A549 (cell line): ENCODE measurements around the gene CCT8. TPM values are rescaled to one million over a fixed set of nuclear protein-coding genes. Genes with fewer than 3 reads are reported as not detected.

Experiments
- ATAC-seq, 2 experiments: fragments of 200-7000 bp in 1 of 2; fragments of >200 bp in 1 of 2; cut with Nextera tagmentation in 1 of 2; cut with Tn5 transposase in 1 of 2; 3 replicates each; pipeline versions ENCODE4 v1.8.0 to v1.9.1; 2018 to 2020; ENCODE audit warnings: mild to moderate bottlenecking in 1 of 2, moderate library complexity in 1 of 2
- CTCF ChIA-PET: fragments of 300-600 bp; sonication (Branson Sonifier 250); formaldehyde crosslinking; extraction: SDS; loops from one replicate; lab custom pipeline; 2021; ENCODE audit warnings: antibody characterized with exemption, inconsistent platforms; lab: Yijun Ruan, JAX
- POLR2A ChIA-PET: fragments of 350-600 bp; formaldehyde crosslinking; extraction: SDS; loops from one replicate; lab custom pipeline; 2021; ENCODE audit warnings: antibody characterized with exemption, inconsistent platforms; lab: Yijun Ruan, JAX
- DNase-seq, 2 experiments: peaks; one replicate each; pipeline versions ENCODE4 v3.0.0 to v3.0.0-alpha.2; 2011 to 2016; ENCODE audit warnings: low read depth in 1 of 2, low spot score in 1 of 2
- FAIRE-seq: peaks from 2 replicates; lab custom pipeline; 2011; peaks lifted over from hg19 to GRCh38; lab: Jason Lieb, UNC
- H3K27ac ChIP-seq, 2 experiments: fragments of >200 bp; sonication (Bioruptor Twin); formaldehyde crosslinking; 3 replicates each; pipeline ENCODE4 v1.5.1; 2016 to 2017
- H3K4me1 ChIP-seq: fragments of >200 bp; sonication (Bioruptor Twin); formaldehyde crosslinking; 3 replicates; pipeline ENCODE4 v1.6.1; 2016
- H3K4me2 ChIP-seq: fragments of >200 bp; sonication (Bioruptor Twin); formaldehyde crosslinking; 3 replicates; pipeline ENCODE4 v1.6.1; 2016
- H3K4me3 ChIP-seq: fragments of >200 bp; sonication (Bioruptor Twin); formaldehyde crosslinking; 3 replicates; pipeline ENCODE4 v1.5.1; 2016
- H3K9me3 ChIP-seq: fragments of >200 bp; sonication (Bioruptor Twin); formaldehyde crosslinking; 3 replicates; pipeline ENCODE4 v1.6.1; 2016
- BCL3 ChIP-seq: fragments of >200 bp; sonication (Bioruptor Twin); formaldehyde crosslinking; IDR thresholded peaks from 3 replicates; pipeline ENCODE4 v1.6.1; 2016
- BHLHE40 ChIP-seq: IDR thresholded peaks from 2 replicates; pipeline ENCODE4 v1.6.1; 2012; ENCODE audit warnings: low read depth, low read length, inconsistent platforms
- CEBPB ChIP-seq, 2 experiments: fragments of >200 bp in 1 of 2; sonication (Bioruptor Twin) in 1 of 2; formaldehyde crosslinking in 1 of 2; IDR thresholded peaks; 2 replicates each; pipeline ENCODE4 v1.6.1; 2012 to 2016
- CHD4 ChIP-seq: fragments of 200-600 bp; sonication (generic); IDR thresholded peaks from 2 replicates; pipeline ENCODE4 v1.6.1; 2016; ENCODE audit warnings: antibody characterized with exemption, mild to moderate bottlenecking, borderline replicate concordance
- CTCF ChIP-seq: fragments of >200 bp; sonication (Bioruptor Twin); formaldehyde crosslinking; IDR thresholded peaks from 3 replicates; pipeline ENCODE4 v1.5.1; 2016
- EHF ChIP-seq: fragments of 250-450 bp; sonication (Bioruptor Pico); IDR thresholded peaks from 2 replicates; pipeline ENCODE4 v1.5.0; 2020; ENCODE audit warnings: mild to moderate bottlenecking
- EHMT2 ChIP-seq: fragments of 200-600 bp; sonication (generic); IDR thresholded peaks from 2 replicates; pipeline ENCODE4 v1.6.1; 2016; ENCODE audit warnings: antibody characterized with exemption, low read depth, mild to moderate bottlenecking, moderate library complexity
- ELK1 ChIP-seq: fragments of 150-350 bp; IDR thresholded peaks from 2 replicates; pipeline ENCODE4 v1.6.1; 2014; ENCODE audit warnings: low read depth, mild to moderate bottlenecking, low read length
- ESRRA ChIP-seq: fragments of 150-350 bp; IDR thresholded peaks from 2 replicates; pipeline ENCODE4 v1.6.1; 2014; ENCODE audit warnings: mild to moderate bottlenecking, low read length, borderline replicate concordance
- FOSB ChIP-seq: fragments of 250-450 bp; sonication (Bioruptor Pico); IDR thresholded peaks from 2 replicates; pipeline ENCODE4 v1.5.0; 2020; ENCODE audit warnings: mild to moderate bottlenecking, moderate library complexity
- HDAC2 ChIP-seq: fragments of 200-600 bp; sonication (generic); IDR thresholded peaks from 2 replicates; pipeline ENCODE4 v1.6.1; 2016
- JUNB ChIP-seq: fragments of >200 bp; sonication (Bioruptor Twin); formaldehyde crosslinking; IDR thresholded peaks from 2 replicates; pipeline ENCODE4 v1.6.1; 2016
- MAFK ChIP-seq: fragments of 450-650 bp; IDR thresholded peaks from 2 replicates; pipeline ENCODE4 v1.6.1; 2014; ENCODE audit not compliant: partially characterized antibody
- MYC ChIP-seq: IDR thresholded peaks from 2 replicates; pipeline ENCODE4 v1.6.1; 2012; ENCODE audit warnings: mild to moderate bottlenecking, inconsistent platforms, low read length, improper control_type of control experiment, borderline replicate concordance
- NFE2L2 ChIP-seq: fragments of 150-350 bp; conservative IDR thresholded peaks from 2 replicates; pipeline ENCODE4 v1.6.1; 2014; ENCODE audit warnings: low read length
- RAD21 ChIP-seq, 2 experiments: fragments of >200 bp in 1 of 2; sonication (Bioruptor Twin) in 1 of 2; formaldehyde crosslinking in 1 of 2; IDR thresholded peaks in 1 of 2; conservative IDR thresholded peaks in 1 of 2; 2 replicates in 1 of 2; 3 replicates in 1 of 2; pipeline ENCODE4 v1.6.1; 2012 to 2018; ENCODE audit warnings: inconsistent platforms in 1 of 2
- RCOR1 ChIP-seq: fragments of 150-350 bp; IDR thresholded peaks from 2 replicates; pipeline ENCODE4 v1.6.1; 2014; ENCODE audit warnings: antibody characterized with exemption, low read length, low read depth
- RNF2 ChIP-seq: fragments of 200-600 bp; sonication (generic); IDR thresholded peaks from 2 replicates; pipeline ENCODE4 v1.6.1; 2016; ENCODE audit warnings: low read depth, mild to moderate bottlenecking, antibody characterized with exemption, moderate library complexity, borderline replicate concordance
- SREBF2 ChIP-seq: fragments of 450-650 bp; IDR thresholded peaks from 2 replicates; pipeline ENCODE4 v1.6.1; 2014; ENCODE audit warnings: mild to moderate bottlenecking, moderate library complexity
- TFCP2L1 ChIP-seq: fragments of 250-450 bp; sonication (Bioruptor Pico); IDR thresholded peaks from 2 replicates; pipeline ENCODE4 v1.5.0; 2021; ENCODE audit warnings: mild to moderate bottlenecking
- TP53 ChIP-seq: fragments of 250-450 bp; sonication (Bioruptor Pico); IDR thresholded peaks from 2 replicates; pipeline ENCODE4 v1.5.0; 2021; ENCODE audit warnings: mild to moderate bottlenecking, moderate library complexity
- ZC3H11A ChIP-seq: fragments of 450-650 bp; IDR thresholded peaks from 2 replicates; pipeline ENCODE4 v1.6.1; 2014; ENCODE audit warnings: antibody characterized with exemption, mild to moderate bottlenecking
- ZFP36 ChIP-seq: fragments of 450-650 bp; IDR thresholded peaks from 2 replicates; pipeline ENCODE4 v1.6.1; 2014; ENCODE audit warnings: borderline replicate concordance; ENCODE audit not compliant: partially characterized antibody
- ZNF302 ChIP-seq: fragments of 250-450 bp; sonication (Bioruptor Pico); IDR thresholded peaks from 2 replicates; pipeline ENCODE4 v1.9.0; 2021; ENCODE audit warnings: inconsistent platforms, mild to moderate bottlenecking, moderate library complexity
- WGBS: methylation state at CpG from one replicate; pipeline ENCODE4 v1.1.6; 2017; ENCODE audit errors: missing lambda C conversion rate; 5-methylcytosine and 5-hydroxymethylcytosine counted together
- polyA plus RNA-seq, 4 experiments: library from polyadenylated mRNA; depleted of rRNA in 3 of 4; stranded (reverse); fragments of >200 nt; fragmentation: RNase III in 1 of 4; extraction: RNeasy Plus Mini Kit Qiagen cat#74134 plus additional on column Dnase treatment in 1 of 4; gene quantifications; 2 replicates in 3 of 4; 3 replicates in 1 of 4; pipeline ENCODE4 v1.2.3, GENCODE V29; 2011 to 2017
- TF ChIP-seq, protein P1 (sequence below): IDR thresholded peaks from 2 replicates; pipeline ENCODE4 v1.6.1; 2012; ENCODE audit warnings: low read depth, borderline replicate concordance
- TF ChIP-seq, protein P2 (sequence below): fragments of 250-450 bp; sonication (Bioruptor Pico); IDR thresholded peaks from 2 replicates; pipeline ENCODE4 v1.5.0; 2021; ENCODE audit warnings: mild to moderate bottlenecking, moderate library complexity, borderline replicate concordance

Gene CCT8
- polyA plus RNA-seq, 2 of the 4 experiments (the other 2 are of a cell fraction) = 216 to 296 TPM

DNA sequence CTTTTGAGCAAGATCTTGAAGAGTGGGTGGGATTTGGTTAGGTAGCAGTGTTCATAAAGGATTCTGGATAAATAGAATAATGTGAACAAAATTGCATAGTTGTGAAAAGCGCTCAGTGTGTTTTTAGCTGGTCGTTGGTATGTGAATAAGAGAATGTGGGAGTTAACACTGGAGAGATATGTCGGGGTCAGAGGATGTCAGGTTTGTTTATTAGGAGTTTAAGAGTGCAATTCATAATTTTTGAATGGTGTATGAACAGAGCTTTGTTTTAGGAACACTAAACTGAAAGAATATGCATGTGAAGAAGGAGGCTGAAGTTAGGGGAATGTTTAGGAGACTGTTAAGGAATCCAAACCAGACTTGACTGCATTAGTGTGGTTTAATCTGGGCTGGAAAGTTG lies 39.6 kb downstream of the CCT8 start:
- ChIA-PET POLR2A (no interaction called here), CTCF (no interaction called here)
- no peak for TF ChIP-seq RAD21 (conservative IDR thresholded peaks at IDR 0.05 in 1 of 2, IDR thresholded peaks at IDR 0.05 in 1 of 2)
- no peak for TF ChIP-seq SREBF2
- TF ChIP-seq CTCF = no peak
- TF ChIP-seq RNF2 = no peak
- no peak for TF ChIP-seq ZNF302 (CRISPR knock-in tag)
- TF ChIP-seq HDAC2 = no peak
- no peak for TF ChIP-seq MYC
- TF ChIP-seq JUNB = no peak
- TF ChIP-seq, protein P1, sequence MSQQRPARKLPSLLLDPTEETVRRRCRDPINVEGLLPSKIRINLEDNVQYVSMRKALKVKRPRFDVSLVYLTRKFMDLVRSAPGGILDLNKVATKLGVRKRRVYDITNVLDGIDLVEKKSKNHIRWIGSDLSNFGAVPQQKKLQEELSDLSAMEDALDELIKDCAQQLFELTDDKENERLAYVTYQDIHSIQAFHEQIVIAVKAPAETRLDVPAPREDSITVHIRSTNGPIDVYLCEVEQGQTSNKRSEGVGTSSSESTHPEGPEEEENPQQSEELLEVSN = no peak
- no peak for TF ChIP-seq TFCP2L1 (CRISPR knock-in tag)
- TF ChIP-seq MAFK = no peak
- TF ChIP-seq CHD4 = no peak
- TF ChIP-seq EHMT2 = no peak
- TF ChIP-seq, protein P2, sequence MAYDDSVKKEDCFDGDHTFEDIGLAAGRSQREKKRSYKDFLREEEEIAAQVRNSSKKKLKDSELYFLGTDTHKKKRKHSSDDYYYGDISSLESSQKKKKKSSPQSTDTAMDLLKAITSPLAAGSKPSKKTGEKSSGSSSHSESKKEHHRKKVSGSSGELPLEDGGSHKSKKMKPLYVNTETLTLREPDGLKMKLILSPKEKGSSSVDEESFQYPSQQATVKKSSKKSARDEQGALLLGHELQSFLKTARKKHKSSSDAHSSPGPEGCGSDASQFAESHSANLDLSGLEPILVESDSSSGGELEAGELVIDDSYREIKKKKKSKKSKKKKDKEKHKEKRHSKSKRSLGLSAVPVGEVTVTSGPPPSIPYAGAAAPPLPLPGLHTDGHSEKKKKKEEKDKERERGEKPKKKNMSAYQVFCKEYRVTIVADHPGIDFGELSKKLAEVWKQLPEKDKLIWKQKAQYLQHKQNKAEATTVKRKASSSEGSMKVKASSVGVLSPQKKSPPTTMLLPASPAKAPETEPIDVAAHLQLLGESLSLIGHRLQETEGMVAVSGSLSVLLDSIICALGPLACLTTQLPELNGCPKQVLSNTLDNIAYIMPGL (CRISPR knock-in tag) = no peak
- WGBS = 82% methylated on average over 3 of the region's 3 CpGs
- Histone ChIP-seq H3K9me3 (no peaks in the 10 kb centered on the region), H3K4me3 (no peak overlapping the region), H3K4me1 (no peaks in the 10 kb centered on the region), H3K4me2 (no peak overlapping the region), H3K27ac (no peak overlapping the region)
- FAIRE-seq = no peak
- no peak for DNase-seq
- no peak for ATAC-seq

GRCh38 chr21:29033301-29033700 lies 40.1 kb downstream of the CCT8 start:
- no peak for DNase-seq
- CTCF ChIA-PET = interaction anchor here (1.2 kb wide), 1 partner anchor 9 kb away, joined by 3 read pairs; the partner anchor contains the start of gene USP16
- TF ChIP-seq, protein P2 (CRISPR knock-in tag) = no peak
- TF ChIP-seq ZFP36 = no peak
- TF ChIP-seq ZNF302 (CRISPR knock-in tag) = no peak
- TF ChIP-seq HDAC2 = no peak
- TF ChIP-seq ZC3H11A = no peak
- no peak for TF ChIP-seq FOSB
- no peak for TF ChIP-seq CEBPB (IDR thresholded peaks at IDR 0.05)
- no peak for TF ChIP-seq BCL3
- TF ChIP-seq BHLHE40 = no peak
- TF ChIP-seq RCOR1 = no peak
- no peak for TF ChIP-seq ELK1
- TF ChIP-seq ESRRA = no peak
- no peak for TF ChIP-seq EHF (CRISPR knock-in tag)
- no peak for TF ChIP-seq RAD21 (conservative IDR thresholded peaks at IDR 0.05 in 1 of 2, IDR thresholded peaks at IDR 0.05 in 1 of 2)
- TF ChIP-seq NFE2L2 = no peak
- TF ChIP-seq RNF2 = no peak
- no peak for TF ChIP-seq TP53 (CRISPR knock-in tag)
- TF ChIP-seq, all 56 proteins: peak for 0
- H3K4me2 ChIP-seq = no peak overlapping the region
- no peaks in the 10 kb centered on the region for H3K9me3 ChIP-seq
- H3K4me1 ChIP-seq = no peaks in the 10 kb centered on the region
- no peak overlapping the region for H3K4me3 ChIP-seq
- POLR2A ChIA-PET = no interaction called here
- no peak overlapping the region for H3K27ac ChIP-seq
- ATAC-seq (no peak), FAIRE-seq (no peak)
- WGBS = 72% methylated on average over 4 of the region's 4 CpGs
